Ectodermal cell (in vitro differentiated cells): ENCODE measurements around the gene TTC9.

Experiments
- H3K27ac ChIP-seq: 2 replicates; pipeline ENCODE4 v1.7.0; 2013; ENCODE audit warnings: mild to moderate bottlenecking, low read depth, low read length; ENCODE audit not compliant: insufficient read depth, poor library complexity, severe bottlenecking
- H3K27me3 ChIP-seq: 2 replicates; pipeline ENCODE4 v1.7.0; 2013; ENCODE audit warnings: mild to moderate bottlenecking, low read length; ENCODE audit not compliant: insufficient read depth, control insufficient read depth, poor library complexity, severe bottlenecking
- H3K36me3 ChIP-seq: one replicate; pipeline ENCODE4 v1.7.0; 2013; ENCODE audit warnings: low read length; ENCODE audit not compliant: control insufficient read depth, insufficient read depth
- H3K4me1 ChIP-seq: one replicate; pipeline ENCODE4 v1.7.0; 2013; ENCODE audit warnings: low read length; ENCODE audit not compliant: control insufficient read depth, insufficient read depth
- H3K4me3 ChIP-seq: 2 replicates; pipeline ENCODE4 v1.7.0; 2013; ENCODE audit warnings: low read depth, low read length, control low read depth; ENCODE audit not compliant: insufficient read depth
- H3K9me3 ChIP-seq: 2 replicates; pipeline ENCODE4 v1.7.0; 2013; ENCODE audit warnings: mild to moderate bottlenecking, low read length, moderate library complexity; ENCODE audit not compliant: control insufficient read depth
- WGBS, 2 experiments: methylation state at CpG; one replicate each; pipeline ENCODE4 v1.1.7; 2013; ENCODE audit warnings: missing lambda C conversion rate in 2 of 2; 5-methylcytosine and 5-hydroxymethylcytosine counted together

TTC9 gene

DNA sequence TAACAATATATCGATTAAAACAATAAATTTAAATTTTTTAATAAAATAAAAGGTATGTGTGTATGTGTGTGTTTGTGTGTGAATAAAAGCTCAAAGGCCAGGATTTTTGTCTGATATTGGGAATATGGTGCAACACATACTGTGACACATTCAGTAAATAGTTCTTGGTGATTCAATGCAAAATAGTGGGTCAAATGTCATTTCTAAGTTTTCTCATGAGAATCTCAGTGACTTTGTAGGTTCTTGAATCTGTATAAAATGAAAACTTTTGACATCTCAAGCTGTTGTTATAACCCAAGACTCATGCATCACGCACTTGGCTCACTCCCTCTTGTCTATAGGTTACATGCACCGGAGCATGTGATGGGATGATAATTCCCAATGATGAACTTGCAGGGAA lies 25.1 kb upstream of the TTC9 start:
- Histone ChIP-seq H3K4me1 (no peaks in the 10 kb centered on the region), H3K27me3 (no peaks in the 10 kb centered on the region), H3K27ac (no peak overlapping the region), H3K36me3 (no peaks in the 10 kb centered on the region), H3K4me3 (no peak overlapping the region), H3K9me3 (no peaks in the 10 kb centered on the region)
- 86 to 88% methylated on average over 1 to 3 of the region's 3 CpGs for WGBS, 2 experiments

DNA sequence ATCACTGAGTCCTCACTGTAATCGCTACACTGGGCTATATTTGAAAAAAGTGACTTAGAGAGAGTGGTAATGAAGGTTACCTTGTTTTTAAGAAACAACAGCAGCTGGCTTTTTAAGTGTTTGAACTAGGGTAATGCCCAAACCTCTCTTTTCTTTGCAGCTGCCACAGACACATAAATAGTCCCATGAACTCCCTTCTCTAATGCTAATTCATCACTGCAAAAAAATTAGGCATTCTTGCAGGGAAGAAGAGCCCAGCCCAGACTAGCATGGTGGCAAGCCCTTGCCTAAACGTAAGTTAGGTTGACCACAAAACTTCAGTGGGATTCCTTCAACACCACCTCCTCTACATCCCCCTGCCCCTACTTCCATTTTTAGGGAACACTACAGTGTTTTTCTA lies 23.4 kb upstream of the TTC9 start:
- 82 to 94% methylated on average over 2 of the region's 2 CpGs for WGBS, 2 experiments
- H3K9me3 ChIP-seq, result no peaks in the 10 kb centered on the region
- H3K27me3 ChIP-seq, result no peaks in the 10 kb centered on the region
- no peaks in the 10 kb centered on the region for H3K36me3 ChIP-seq
- H3K27ac ChIP-seq, result no peak overlapping the region
- H3K4me1 ChIP-seq, result no peaks in the 10 kb centered on the region
- H3K4me3 ChIP-seq, result no peak overlapping the region

DNA sequence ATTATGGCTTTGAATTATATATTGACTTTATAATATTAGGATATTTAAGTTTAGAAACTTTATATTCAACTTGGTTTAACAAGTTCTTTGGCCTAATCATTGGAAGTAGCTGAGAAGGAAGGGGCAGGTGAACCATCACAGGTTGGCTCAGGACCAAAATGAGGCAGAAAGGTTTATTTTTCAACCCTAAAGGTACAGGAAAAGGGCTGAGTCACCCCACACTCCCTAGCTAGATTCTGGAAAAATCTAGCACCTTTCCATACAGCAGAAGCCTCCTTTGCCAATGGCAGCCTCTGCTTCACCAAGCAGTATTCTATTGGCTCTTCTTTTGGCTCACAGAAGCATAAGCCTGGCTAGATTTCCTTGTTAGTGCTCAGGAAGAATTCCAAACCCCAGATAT lies 22.0 kb upstream of the TTC9 start:
- no peaks in the 10 kb centered on the region for H3K27me3 ChIP-seq
- no peak overlapping the region for H3K4me3 ChIP-seq
- H3K4me1 ChIP-seq, result no peaks in the 10 kb centered on the region

DNA sequence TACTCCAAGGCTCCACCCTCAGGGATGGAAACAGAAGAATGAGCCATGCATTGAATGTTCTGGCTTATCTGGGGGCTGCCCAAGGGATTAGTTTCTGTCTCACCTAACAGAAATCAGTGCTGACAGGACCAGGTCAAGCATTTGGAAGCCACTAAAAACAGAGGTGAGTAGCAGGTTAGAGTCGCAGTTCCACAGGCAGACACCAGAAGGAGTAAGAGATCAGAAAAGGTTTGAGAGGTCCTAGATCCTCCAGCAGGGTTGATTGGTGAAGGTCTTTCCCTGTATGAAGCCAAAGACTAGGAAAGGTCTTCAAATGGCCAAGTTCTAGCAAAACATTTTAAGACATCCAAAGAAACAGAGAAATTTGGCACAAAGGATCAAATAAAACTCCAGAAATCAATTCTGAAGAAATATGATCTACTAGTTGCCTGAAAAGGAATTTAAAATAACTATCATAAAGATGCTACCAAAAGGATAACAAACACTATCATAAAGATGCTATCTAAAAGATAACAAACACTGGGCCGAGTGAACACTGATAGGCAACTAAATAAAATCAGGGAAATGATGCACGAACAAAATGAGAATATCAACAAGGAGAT lies 19.5 kb upstream of the TTC9 start:
- 58 to 61% methylated on average over 3 of the region's 3 CpGs for WGBS, 2 experiments
- H3K27ac ChIP-seq, result no peak overlapping the region
- no peaks in the 10 kb centered on the region for H3K27me3 ChIP-seq
- no peaks in the 10 kb centered on the region for H3K9me3 ChIP-seq
- no peaks in the 10 kb centered on the region for H3K36me3 ChIP-seq
- H3K4me1 ChIP-seq, result no peaks in the 10 kb centered on the region
- no peak overlapping the region for H3K4me3 ChIP-seq

More for the DNA sequence above, 22.0 kb upstream of the TTC9 start:
- H3K9me3 ChIP-seq, result no peaks in the 10 kb centered on the region
- no peak overlapping the region for H3K27ac ChIP-seq
- H3K36me3 ChIP-seq, result no peaks in the 10 kb centered on the region

DNA sequence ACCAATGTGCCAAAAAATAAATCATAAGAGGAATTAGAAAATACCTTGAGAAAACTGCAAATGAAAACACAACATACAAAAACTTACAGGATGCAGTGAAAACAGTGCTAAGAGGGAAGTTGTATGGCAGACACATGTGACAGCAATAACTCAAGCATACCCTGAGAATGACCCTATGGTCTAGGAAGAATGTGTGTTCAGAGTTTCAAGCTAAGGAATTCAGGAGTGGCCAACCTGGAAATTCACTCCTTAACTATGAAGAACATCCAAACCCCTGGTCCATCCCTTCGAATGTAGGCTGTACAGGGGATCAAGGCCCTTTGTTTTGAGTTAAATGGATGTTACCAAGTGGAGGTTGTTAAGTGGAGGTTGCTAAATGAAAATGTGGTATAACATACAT lies 16.7 kb upstream of the TTC9 start:
- 95 to 100% methylated on average over 1 of the region's 1 CpG for WGBS, 2 experiments
- no peak overlapping the region for H3K27ac ChIP-seq

DNA sequence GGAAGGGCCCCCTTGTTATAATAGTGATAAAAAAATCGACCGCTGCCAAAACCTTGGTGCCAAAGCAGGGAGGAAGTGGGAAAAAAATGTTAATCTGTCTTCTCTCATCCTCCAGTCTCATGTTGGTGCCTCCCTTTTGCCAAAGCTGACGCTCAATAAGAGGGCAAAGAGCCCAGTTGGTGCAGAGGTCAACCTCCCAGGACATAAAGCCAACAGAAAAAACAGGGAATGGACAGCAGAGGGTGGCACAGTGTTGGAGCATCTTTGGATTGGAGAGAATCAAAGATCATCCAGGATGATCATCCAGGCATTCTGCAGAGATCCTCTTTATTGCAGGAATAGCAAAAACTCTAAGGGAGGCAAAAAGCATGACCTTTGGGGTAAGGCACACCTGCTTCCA lies 9.8 kb upstream of the TTC9 start:
- Histone ChIP-seq H3K27me3 (no peaks in the 10 kb centered on the region), H3K4me3 (no peak overlapping the region), H3K4me1 (no peaks in the 10 kb centered on the region), H3K9me3 (no peaks in the 10 kb centered on the region), H3K27ac (no peak overlapping the region), H3K36me3 (no peaks in the 10 kb centered on the region)
- 91 to 95% methylated on average over 3 of the region's 3 CpGs for WGBS, 2 experiments

More for the DNA sequence above, 16.7 kb upstream of the TTC9 start:
- H3K9me3 ChIP-seq, result no peaks in the 10 kb centered on the region
- no peak overlapping the region for H3K4me3 ChIP-seq
- H3K4me1 ChIP-seq, result no peaks in the 10 kb centered on the region
- H3K36me3 ChIP-seq, result no peaks in the 10 kb centered on the region
- H3K27me3 ChIP-seq, result no peaks in the 10 kb centered on the region

DNA sequence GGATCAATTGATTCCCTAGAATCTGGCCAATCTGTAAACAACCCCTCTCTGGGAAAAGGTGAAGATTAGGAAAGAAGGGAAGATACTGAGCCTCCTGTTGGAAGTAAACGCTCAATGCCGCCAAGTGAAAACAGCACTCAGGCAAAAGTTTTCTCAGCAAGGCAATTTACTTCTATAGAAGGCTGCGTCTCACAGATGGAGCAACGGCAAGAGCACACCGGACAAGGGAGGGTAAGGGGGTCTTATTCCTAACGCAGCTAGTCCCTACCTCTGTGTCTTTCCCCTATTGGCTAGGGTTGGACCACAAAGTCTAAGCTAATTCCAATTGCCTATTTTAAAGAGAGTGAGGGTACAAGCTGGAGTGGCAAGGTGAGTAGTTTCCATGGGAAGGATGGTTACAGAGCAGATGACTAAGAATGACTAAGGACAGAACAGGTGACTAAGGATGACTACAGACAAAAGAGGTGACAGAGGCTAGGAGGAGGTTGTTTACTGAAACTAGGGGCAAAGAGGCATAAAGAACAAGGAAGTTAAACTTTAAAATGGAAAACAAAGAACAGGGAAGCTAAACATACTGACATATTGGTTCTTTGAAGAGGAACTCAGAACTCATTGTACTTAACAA lies 5.6 kb upstream of the TTC9 start:
- H3K27me3 ChIP-seq, result peaks cover 14% of the 10 kb centered on the region
- no peaks in the 10 kb centered on the region for H3K36me3 ChIP-seq
- H3K9me3 ChIP-seq, result no peaks in the 10 kb centered on the region
- H3K4me1 ChIP-seq, result no peaks in the 10 kb centered on the region
- H3K27ac ChIP-seq, result no peak overlapping the region
- WGBS, 2 experiments, result 95 to 97% methylated on average over 6 of the region's 6 CpGs
- no peak overlapping the region for H3K4me3 ChIP-seq

DNA sequence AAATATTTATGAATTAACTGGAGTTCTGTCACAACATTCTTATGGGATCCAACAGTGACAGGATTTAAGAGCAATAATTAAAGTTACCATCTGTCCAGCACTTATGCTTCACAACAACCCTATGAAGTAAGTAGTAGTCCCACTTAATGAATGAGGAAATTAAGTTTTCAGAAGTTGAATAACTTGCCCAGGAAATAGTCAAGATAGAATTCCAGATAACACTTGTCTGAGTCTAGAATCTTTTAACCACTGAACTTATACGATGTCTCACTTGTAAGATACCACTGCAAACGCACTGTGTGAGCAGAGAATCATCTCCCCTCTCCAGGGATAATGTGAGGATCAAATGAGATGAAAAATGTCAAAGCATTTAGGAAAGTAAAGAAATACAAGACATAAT lies 3.3 kb upstream of the TTC9 start:
- H3K27ac ChIP-seq, result no peak overlapping the region
- no peaks in the 10 kb centered on the region for H3K4me1 ChIP-seq
- H3K9me3 ChIP-seq, result no peaks in the 10 kb centered on the region
- WGBS, 2 experiments, result 93 to 94% methylated on average over 2 of the region's 2 CpGs
- H3K4me3 ChIP-seq, result no peak overlapping the region
- H3K36me3 ChIP-seq, result no peaks in the 10 kb centered on the region
- H3K27me3 ChIP-seq, result peaks cover 31% of the 10 kb centered on the region

DNA sequence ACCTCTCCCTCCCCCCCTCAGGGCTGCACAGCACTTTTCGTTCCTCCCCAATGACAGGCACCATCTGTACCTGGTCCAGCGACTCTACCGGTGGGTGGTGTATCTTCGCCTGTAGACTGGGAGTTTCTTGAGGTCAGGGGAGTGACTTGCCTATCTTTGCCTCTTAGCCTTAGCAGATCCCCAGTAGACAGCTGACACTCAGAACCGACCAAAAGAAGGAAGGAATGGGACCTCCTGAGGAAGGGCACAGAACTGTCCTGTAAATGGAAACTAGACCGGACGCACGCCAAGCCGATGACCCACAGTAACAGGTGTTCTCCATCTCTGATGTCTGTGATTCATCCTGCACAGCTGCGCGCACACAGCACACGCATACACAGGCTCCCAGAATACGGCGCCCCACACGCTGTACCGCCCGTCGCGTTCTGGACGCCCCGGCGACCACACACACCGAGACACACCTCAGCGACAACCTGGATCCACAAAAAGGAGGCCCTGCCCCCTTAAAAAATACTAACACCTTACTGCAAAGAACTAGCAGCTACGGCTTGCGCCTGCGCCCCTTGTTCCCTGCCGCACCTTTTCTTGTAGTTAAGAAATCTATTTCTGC lies 673 bp upstream of the TTC9 start:
- Histone ChIP-seq H3K4me3 (peak overlapping the region; percentile 67), H3K4me1 (peaks cover 2% of the 10 kb centered on the region), H3K27ac (no peak overlapping the region), H3K36me3 (no peaks in the 10 kb centered on the region), H3K9me3 (no peaks in the 10 kb centered on the region), H3K27me3 (peaks cover 38% of the 10 kb centered on the region)
- WGBS, 2 experiments, result 3% methylated on average over 28 of the region's 28 CpGs

DNA sequence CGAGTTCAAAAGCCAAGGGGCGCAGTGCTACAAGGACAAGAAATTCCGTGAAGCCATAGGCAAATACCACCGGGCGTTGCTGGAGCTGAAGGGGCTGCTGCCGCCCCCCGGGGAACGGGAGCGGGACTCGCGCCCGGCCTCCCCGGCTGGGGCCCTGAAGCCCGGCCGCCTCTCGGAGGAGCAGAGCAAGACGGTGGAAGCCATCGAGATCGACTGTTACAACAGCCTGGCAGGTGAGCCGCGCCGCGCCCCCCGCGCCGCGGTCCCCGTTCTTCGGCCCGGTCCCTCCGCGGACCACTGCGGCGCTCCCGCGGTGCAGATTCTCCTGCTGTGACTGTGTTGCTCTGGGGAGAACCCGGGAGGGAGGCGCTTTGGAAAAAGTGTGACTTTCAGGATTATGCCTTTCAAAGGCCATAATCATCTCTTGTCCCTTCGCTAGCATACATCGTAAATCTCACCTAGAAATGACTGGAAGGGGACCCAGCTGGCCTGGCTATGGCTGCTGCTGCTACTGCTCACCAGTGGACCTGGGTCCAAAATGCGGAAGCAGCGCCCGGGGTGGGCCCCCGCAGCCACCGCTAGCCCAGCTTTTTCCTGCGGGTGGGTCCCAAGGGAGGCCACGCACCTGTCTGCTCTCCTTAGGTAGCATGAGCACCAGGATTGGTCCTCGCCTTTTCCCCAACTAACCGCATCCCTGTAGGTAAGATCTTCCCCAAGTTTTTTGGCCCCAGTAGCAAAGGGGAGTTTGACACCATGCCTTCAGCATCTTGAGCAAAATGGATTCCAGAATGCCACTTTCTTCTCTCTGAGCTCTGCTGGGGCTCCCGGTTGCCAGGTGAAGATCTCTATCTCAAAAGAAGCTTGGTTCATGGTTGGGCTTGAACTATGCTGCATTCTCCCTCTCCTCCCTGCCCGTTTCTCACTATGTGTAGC lies 853 bp downstream of the TTC9 start:
- 1% methylated on average over 51 of the region's 51 CpGs for WGBS, 2 experiments
- Histone ChIP-seq H3K27me3 (peaks cover 38% of the 10 kb centered on the region), H3K9me3 (no peaks in the 10 kb centered on the region), H3K4me1 (peaks cover 13% of the 10 kb centered on the region), H3K27ac (no peak overlapping the region), H3K36me3 (no peaks in the 10 kb centered on the region), H3K4me3 (peak overlapping the region; percentile 67)
